Measurements from ENCODE around the gene SWT1.

- TF ChIP-seq CTCF (IDR thresholded peaks at IDR 0.05; ENCODE audit: insufficient read depth, low read length) (no peak), POLR2AphosphoS5 (IDR thresholded peaks at IDR 0.05; ENCODE audit: low read depth) (no peak)
Measured at GRCh38 chr1:185279571-185279970, 122.6 kb downstream of the SWT1 start.
